Panc1 (cell line): ENCODE data around the gene MRPL17. TPM values are rescaled to one million over a fixed set of nuclear protein-coding genes. Genes with fewer than 3 reads are reported as not detected.

ENCODE experiments used
- ATAC-seq: fragments of 200-7000 bp; cut with Tn5 transposase; 2 replicates; pipeline ENCODE4 v1.9.1; 2020; ENCODE audit warnings: mild to moderate bottlenecking, moderate library complexity
- BruUV-seq: library from RNA; stranded (reverse); fragments of 400-500 nt; replicated peaks from 2 replicates; lab custom pipeline; 2021; lab: Mats Ljungman, UMichigan
- CTCF ChIA-PET: fragments of 300-600 bp; sonication (Branson Sonifier 250); formaldehyde crosslinking; loops from one replicate; lab custom pipeline; 2022; ENCODE audit warnings: antibody characterized with exemption; lab: Charles Lee
- POLR2A ChIA-PET: fragments of 300-600 bp; sonication (Branson Sonifier 250); formaldehyde crosslinking; loops from one replicate; lab custom pipeline; 2022; ENCODE audit warnings: antibody characterized with exemption; lab: Charles Lee
- DNase-seq: peaks from one replicate; pipeline ENCODE4 v3.0.0-alpha.2; 2010; ENCODE audit warnings: low read depth, low spot score
- H3K27ac ChIP-seq: 2 replicates; pipeline ENCODE4 v1.5.1; 2011; ENCODE audit warnings: mild to moderate bottlenecking, low read length, inconsistent platforms
- H3K27me3 ChIP-seq: fragments of 200-500 bp; sonication (Bioruptor generic); 2 replicates; pipeline ENCODE4 v1.6.0; 2014; ENCODE audit warnings: low read length, inconsistent platforms; ENCODE audit not compliant: control insufficient read depth, insufficient read depth
- H3K36me3 ChIP-seq: fragments of 200-500 bp; sonication (Bioruptor generic); 2 replicates; pipeline ENCODE4 v1.5.1; 2014; ENCODE audit warnings: inconsistent platforms, mild to moderate bottlenecking, low read length, moderate library complexity; ENCODE audit not compliant: control insufficient read depth, insufficient read depth
- H3K4me1 ChIP-seq: 2 replicates; pipeline ENCODE4 v1.5.1; 2011; ENCODE audit warnings: inconsistent platforms, mild to moderate bottlenecking, low read length, moderate library complexity; ENCODE audit not compliant: control insufficient read depth, insufficient read depth
- H3K4me3 ChIP-seq, 2 experiments: 2 replicates each; pipeline ENCODE4 v1.5.1; 2011 to 2012; ENCODE audit warnings: low read depth in 2 of 2, low read length in 2 of 2, mild to moderate bottlenecking in 2 of 2, inconsistent platforms in 1 of 2, moderate library complexity in 1 of 2
- H3K9me3 ChIP-seq: fragments of 200-500 bp; sonication (Bioruptor generic); 2 replicates; pipeline ENCODE4 v1.5.1; 2014; ENCODE audit warnings: low read depth, mild to moderate bottlenecking, inconsistent platforms, low read length, moderate library complexity; ENCODE audit not compliant: control insufficient read depth, insufficient read depth
- POLR2AphosphoS5 ChIP-seq: IDR thresholded peaks from 2 replicates; pipeline ENCODE4 v1.6.1; 2012; ENCODE audit warnings: mild to moderate bottlenecking, low read depth, low read length, moderate library complexity
- SIN3A ChIP-seq: IDR thresholded peaks from 2 replicates; pipeline ENCODE4 v1.6.1; 2012; ENCODE audit warnings: low read depth, mild to moderate bottlenecking, low read length, moderate library complexity, borderline replicate concordance; ENCODE audit not compliant: insufficient read depth
- TCF7L2 ChIP-seq: IDR thresholded peaks from 2 replicates; pipeline ENCODE4 v1.6.1; 2011; ENCODE audit warnings: mild to moderate bottlenecking, low read depth, low read length, inconsistent platforms
- in situ Hi-C: cut with HindIII; loops from 2 replicates; pipeline ENCODE4 v1.10.0; 2016; ENCODE audit warnings: low sequenced_read_pairs, low pct_unique_long_range_greater_than_20kb
- intact Hi-C: fragments of 100-400 bp; cut with micrococcal nuclease; formaldehyde crosslinking; loops from one replicate; pipeline ENCODE4 v1.10.0; 2022; ENCODE audit not compliant: unreplicated experiment
- total RNA-seq: library from RNA; stranded (reverse); gene quantifications from one replicate; pipeline ENCODE4 v1.2.1, GENCODE V29; 2021; ENCODE audit not compliant: unreplicated experiment
- TF ChIP-seq, protein P1 (sequence below), 2 experiments: IDR thresholded peaks; 2 replicates each; pipeline ENCODE4 v1.6.1; 2011 to 2012; ENCODE audit warnings: low read depth in 2 of 2, control low read depth in 1 of 2, low read length in 1 of 2, mild to moderate bottlenecking in 1 of 2, moderate library complexity in 1 of 2; ENCODE audit not compliant: insufficient read depth in 1 of 2
- TF ChIP-seq, protein P2 (sequence below): fragments of 450-650 bp; IDR thresholded peaks from 2 replicates; pipeline ENCODE4 v1.5.1; 2017; ENCODE audit warnings: mild to moderate bottlenecking

Gene MRPL17
- total RNA-seq, 1 experiment from 2014 or later = 115 TPM

GRCh38 chr11:6635082-6635932 is 47.8 kb downstream of the MRPL17 start:
- Histone ChIP-seq H3K27me3 (no peaks in the 10 kb centered on the region; the same call in 1 of the 2 replicates), H3K9me3 (no peaks in the 10 kb centered on the region), H3K4me3 (no peak overlapping the region), H3K36me3 (no peaks in the 10 kb centered on the region), H3K27ac (peak overlapping the region; percentile 25), H3K4me1 (peaks cover 14% of the 10 kb centered on the region)
- no peak for DNase-seq
- POLR2A ChIA-PET = interaction anchor here (0.6 kb wide), 1 partner anchor 856 kb away, joined by 3 read pairs; no protein-coding TSS in a partner anchor
- ATAC-seq = no peak
- BruUV-seq = no TSS peak
- TF ChIP-seq SIN3A = no peak
- TF ChIP-seq, protein P1, sequence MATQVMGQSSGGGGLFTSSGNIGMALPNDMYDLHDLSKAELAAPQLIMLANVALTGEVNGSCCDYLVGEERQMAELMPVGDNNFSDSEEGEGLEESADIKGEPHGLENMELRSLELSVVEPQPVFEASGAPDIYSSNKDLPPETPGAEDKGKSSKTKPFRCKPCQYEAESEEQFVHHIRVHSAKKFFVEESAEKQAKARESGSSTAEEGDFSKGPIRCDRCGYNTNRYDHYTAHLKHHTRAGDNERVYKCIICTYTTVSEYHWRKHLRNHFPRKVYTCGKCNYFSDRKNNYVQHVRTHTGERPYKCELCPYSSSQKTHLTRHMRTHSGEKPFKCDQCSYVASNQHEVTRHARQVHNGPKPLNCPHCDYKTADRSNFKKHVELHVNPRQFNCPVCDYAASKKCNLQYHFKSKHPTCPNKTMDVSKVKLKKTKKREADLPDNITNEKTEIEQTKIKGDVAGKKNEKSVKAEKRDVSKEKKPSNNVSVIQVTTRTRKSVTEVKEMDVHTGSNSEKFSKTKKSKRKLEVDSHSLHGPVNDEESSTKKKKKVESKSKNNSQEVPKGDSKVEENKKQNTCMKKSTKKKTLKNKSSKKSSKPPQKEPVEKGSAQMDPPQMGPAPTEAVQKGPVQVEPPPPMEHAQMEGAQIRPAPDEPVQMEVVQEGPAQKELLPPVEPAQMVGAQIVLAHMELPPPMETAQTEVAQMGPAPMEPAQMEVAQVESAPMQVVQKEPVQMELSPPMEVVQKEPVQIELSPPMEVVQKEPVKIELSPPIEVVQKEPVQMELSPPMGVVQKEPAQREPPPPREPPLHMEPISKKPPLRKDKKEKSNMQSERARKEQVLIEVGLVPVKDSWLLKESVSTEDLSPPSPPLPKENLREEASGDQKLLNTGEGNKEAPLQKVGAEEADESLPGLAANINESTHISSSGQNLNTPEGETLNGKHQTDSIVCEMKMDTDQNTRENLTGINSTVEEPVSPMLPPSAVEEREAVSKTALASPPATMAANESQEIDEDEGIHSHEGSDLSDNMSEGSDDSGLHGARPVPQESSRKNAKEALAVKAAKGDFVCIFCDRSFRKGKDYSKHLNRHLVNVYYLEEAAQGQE (IDR thresholded peaks at IDR 0.05; ENCODE audit: insufficient read depth in 1 of 2, low read depth in 2 of 2, low read length in 1 of 2) = no peak
- no peak for TF ChIP-seq POLR2AphosphoS5
- no peak for TF ChIP-seq TCF7L2
- in situ Hi-C loops (no loop called here), intact Hi-C loops (no loop called here)
- CTCF ChIA-PET = interaction anchor here (0.6 kb wide), 1 partner anchor 24 kb away, joined by 3 read pairs; the partner anchor contains the start of gene TAF10

DNA sequence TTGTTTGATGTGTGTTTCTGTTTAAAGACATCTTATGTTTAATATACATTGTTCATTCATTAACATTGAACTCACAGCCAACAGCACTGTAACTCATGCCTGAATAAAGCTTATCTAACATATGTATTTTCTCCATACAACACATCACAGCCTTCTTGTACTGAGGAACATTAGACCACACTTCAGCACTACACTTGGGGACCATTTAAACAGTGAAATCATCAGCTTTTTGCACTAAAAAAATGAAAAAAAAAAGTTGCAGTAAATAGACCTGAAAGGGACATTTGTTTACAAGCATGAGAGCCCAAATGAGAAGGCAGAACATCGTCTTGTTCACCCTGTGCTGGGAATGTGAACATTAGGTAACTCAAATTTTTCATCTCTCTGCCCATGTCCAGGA is 48.6 kb downstream of the MRPL17 start:
- Histone ChIP-seq H3K36me3 (no peaks in the 10 kb centered on the region), H3K27me3 (no peaks in the 10 kb centered on the region; the same call in 1 of the 2 replicates)
- POLR2A ChIA-PET = no interaction called here

More for the DNA sequence above, 48.6 kb downstream of the MRPL17 start:
- ATAC-seq (no peak), DNase-seq (no peak)
- Histone ChIP-seq H3K9me3 (no peaks in the 10 kb centered on the region), H3K4me1 (peaks cover 14% of the 10 kb centered on the region), H3K4me3 (no peak overlapping the region), H3K27ac (no peak overlapping the region)
- CTCF ChIA-PET = no interaction called here
- intact Hi-C loops = no loop called here
- TF ChIP-seq POLR2AphosphoS5 (no peak), TCF7L2 (no peak), SIN3A (no peak)
- TF ChIP-seq, protein P2, sequence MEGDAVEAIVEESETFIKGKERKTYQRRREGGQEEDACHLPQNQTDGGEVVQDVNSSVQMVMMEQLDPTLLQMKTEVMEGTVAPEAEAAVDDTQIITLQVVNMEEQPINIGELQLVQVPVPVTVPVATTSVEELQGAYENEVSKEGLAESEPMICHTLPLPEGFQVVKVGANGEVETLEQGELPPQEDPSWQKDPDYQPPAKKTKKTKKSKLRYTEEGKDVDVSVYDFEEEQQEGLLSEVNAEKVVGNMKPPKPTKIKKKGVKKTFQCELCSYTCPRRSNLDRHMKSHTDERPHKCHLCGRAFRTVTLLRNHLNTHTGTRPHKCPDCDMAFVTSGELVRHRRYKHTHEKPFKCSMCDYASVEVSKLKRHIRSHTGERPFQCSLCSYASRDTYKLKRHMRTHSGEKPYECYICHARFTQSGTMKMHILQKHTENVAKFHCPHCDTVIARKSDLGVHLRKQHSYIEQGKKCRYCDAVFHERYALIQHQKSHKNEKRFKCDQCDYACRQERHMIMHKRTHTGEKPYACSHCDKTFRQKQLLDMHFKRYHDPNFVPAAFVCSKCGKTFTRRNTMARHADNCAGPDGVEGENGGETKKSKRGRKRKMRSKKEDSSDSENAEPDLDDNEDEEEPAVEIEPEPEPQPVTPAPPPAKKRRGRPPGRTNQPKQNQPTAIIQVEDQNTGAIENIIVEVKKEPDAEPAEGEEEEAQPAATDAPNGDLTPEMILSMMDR = no peak
- TF ChIP-seq, protein P1 (IDR thresholded peaks at IDR 0.05; ENCODE audit: insufficient read depth in 1 of 2, low read depth in 2 of 2, low read length in 1 of 2) = no peak
- in situ Hi-C loops = no loop called here
- BruUV-seq = no TSS peak
